ENCODE data around the gene SLC25A40. TPM values are rescaled to one million over a fixed set of nuclear protein-coding genes. Genes with fewer than 3 reads are reported as not detected.

Gene SLC25A40
- total RNA-seq, 1 experiment from 2014 or later, result 29.7 TPM

GRCh38 chr7:87784424-87784823, 91.7 kb downstream of the SLC25A40 start:
- peak; percentile 15 for DNase-seq (ENCODE audit: low read depth)

Other genes with a start within 250 kb of the SLC25A40 start
- gene RUNDC3B, start 248.0 kb downstream of the SLC25A40 start, total RNA-seq (2014; rRNA removed), result 0.06 TPM in 2 replicates
- gene DBF4, start 133 bp upstream of the SLC25A40 start, total RNA-seq (2014; rRNA removed), result 93.2 and 94.0 TPM in 2 replicates
- gene ADAM22, start 57.9 kb upstream of the SLC25A40 start, total RNA-seq (2014; rRNA removed), result 0.17 and 0.19 TPM in 2 replicates

All from LHCN-M2 (cell line).